ENCODE data around the gene SMIM44. TPM values are rescaled to one million over a fixed set of nuclear protein-coding genes. Genes with fewer than 3 reads are reported as not detected.
A peak's percentile ranks its signal among the peaks of the same experiment; 100 is the strongest.

The SMIM44 gene
- polyA plus RNA-seq, 1 experiment: not detected

- no peak for TF ChIP-seq CTCF (IDR thresholded peaks at IDR 0.05; ENCODE audit: low read depth, low read length)
- no peaks in the 10 kb centered on the region for H3K27me3 ChIP-seq (ENCODE audit: control insufficient read depth, insufficient read depth, low read length)
- no peak for DNase-seq (ENCODE audit: low read depth, low spot score)
- no peaks in the 10 kb centered on the region; the same call in 1 of the 2 replicates for H3K9me3 ChIP-seq (ENCODE audit: control insufficient read depth, insufficient read depth, low read length)
- ChIA-PET CTCF (no interaction called here), POLR2A (interaction anchor here (0.5 to 0.9 kb wide), 2 partner anchors 21 to 37 kb away, joined by 3 to 5 read pairs; no protein-coding TSS in a partner anchor)
- no peak overlapping the region for H3K4me3 ChIP-seq (ENCODE audit: low read depth, low read length)
- peak overlapping the region; percentile 11 for H3K27ac ChIP-seq (ENCODE audit: low read depth, low read length)
Measured at GRCh38 chr19:3458229-3459088, 24.8 kb downstream of the SMIM44 start.

- POLR2A ChIA-PET: interaction anchor here (0.5 kb wide), 1 partner anchor 37 kb away, joined by 5 read pairs; no protein-coding TSS in a partner anchor
- CTCF ChIA-PET: no interaction called here
- no peak for DNase-seq (ENCODE audit: low read depth, low spot score)
- no peak for TF ChIP-seq CTCF (IDR thresholded peaks at IDR 0.05; ENCODE audit: low read depth, low read length)
- H3K27ac ChIP-seq (ENCODE audit: low read depth, low read length): peak overlapping the region; percentile 21
- no peaks in the 10 kb centered on the region; the same call in 1 of the 2 replicates for H3K9me3 ChIP-seq (ENCODE audit: control insufficient read depth, insufficient read depth, low read length)
- no peaks in the 10 kb centered on the region for H3K27me3 ChIP-seq (ENCODE audit: control insufficient read depth, insufficient read depth, low read length)
- no peak overlapping the region for H3K4me3 ChIP-seq (ENCODE audit: low read depth, low read length)
Measured at GRCh38 chr19:3457528-3458228, 25.6 kb downstream of the SMIM44 start.

GRCh38 chr19:3456925-3457527 is 26.2 kb downstream of the SMIM44 start:
- no peak overlapping the region for H3K4me3 ChIP-seq (ENCODE audit: low read depth, low read length)
- peak overlapping the region; percentile 21 for H3K27ac ChIP-seq (ENCODE audit: low read depth, low read length)
- no peak for DNase-seq (ENCODE audit: low read depth, low spot score)
- H3K27me3 ChIP-seq (ENCODE audit: control insufficient read depth, insufficient read depth, low read length): no peaks in the 10 kb centered on the region
- CTCF ChIA-PET: no interaction called here
- no peaks in the 10 kb centered on the region; the same call in 1 of the 2 replicates for H3K9me3 ChIP-seq (ENCODE audit: control insufficient read depth, insufficient read depth, low read length)
- no peak for TF ChIP-seq CTCF (IDR thresholded peaks at IDR 0.05; ENCODE audit: low read depth, low read length)
- POLR2A ChIA-PET: no interaction called here

- H3K9me3 ChIP-seq (ENCODE audit: control insufficient read depth, insufficient read depth, low read length): no peaks in the 10 kb centered on the region; the same call in 1 of the 2 replicates
- ChIA-PET CTCF (no interaction called here), POLR2A (interaction anchor here (0.6 kb wide), 1 partner anchor 13 kb away, joined by 3 read pairs; no protein-coding TSS in a partner anchor)
- H3K4me3 ChIP-seq (ENCODE audit: low read depth, low read length): no peak overlapping the region
- H3K27ac ChIP-seq (ENCODE audit: low read depth, low read length): peak overlapping the region; percentile 11
- no peaks in the 10 kb centered on the region for H3K27me3 ChIP-seq (ENCODE audit: control insufficient read depth, insufficient read depth, low read length)
- no peak for TF ChIP-seq CTCF (IDR thresholded peaks at IDR 0.05; ENCODE audit: low read depth, low read length)
- no peak for DNase-seq (ENCODE audit: low read depth, low spot score)
Measured at GRCh38 chr19:3455960-3456601, 27.2 kb downstream of the SMIM44 start.
